NCI-H1092 (cell line): ENCODE results near the gene TNS3.
"Not testable (repeated sequence)": the region's sequence is repeated elsewhere in the genome, so short reads cannot be mapped to it uniquely, and the experiment has no call there.

Experiments used
- DNase-seq: peaks from one replicate; lab custom pipeline; 2025; lab: John Stamatoyannopoulos, UW

The TNS3 gene

DNA sequence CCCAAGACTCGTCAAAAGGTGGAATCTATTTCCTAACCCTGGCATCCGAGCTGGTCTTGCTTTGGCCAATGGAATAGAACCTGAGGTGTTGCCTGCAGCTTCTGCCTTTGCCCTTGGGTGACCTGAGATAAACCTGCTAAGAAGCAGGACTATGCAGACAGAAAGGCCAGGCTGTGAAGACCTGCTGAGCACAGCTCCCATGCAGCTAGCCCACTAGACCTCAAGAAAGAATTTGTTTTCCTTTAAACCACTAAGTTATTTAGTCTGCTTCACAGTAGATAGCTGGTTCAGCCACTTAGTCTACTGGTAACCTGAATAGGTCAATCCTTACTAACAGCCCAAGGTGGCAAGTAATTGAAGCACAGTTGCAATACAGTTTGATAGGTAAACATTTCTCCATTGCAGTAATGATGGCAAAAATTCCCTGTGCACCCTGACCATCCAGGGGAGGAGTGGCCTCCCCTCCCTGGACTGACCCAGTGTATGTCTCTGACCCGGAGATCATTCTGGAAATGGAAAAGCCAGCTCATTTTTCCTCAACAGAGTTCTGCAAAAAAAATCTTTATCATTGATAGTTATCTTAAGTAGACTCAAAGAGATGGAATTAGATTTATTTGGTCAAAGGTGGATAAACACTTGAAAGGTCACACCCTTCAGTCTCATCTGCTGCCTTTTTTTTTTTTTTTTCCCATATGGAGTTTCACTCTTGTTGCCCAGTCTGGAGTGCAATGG is 20.0 kb downstream of the TNS3 start:
- DNase-seq = no peak

DNA sequence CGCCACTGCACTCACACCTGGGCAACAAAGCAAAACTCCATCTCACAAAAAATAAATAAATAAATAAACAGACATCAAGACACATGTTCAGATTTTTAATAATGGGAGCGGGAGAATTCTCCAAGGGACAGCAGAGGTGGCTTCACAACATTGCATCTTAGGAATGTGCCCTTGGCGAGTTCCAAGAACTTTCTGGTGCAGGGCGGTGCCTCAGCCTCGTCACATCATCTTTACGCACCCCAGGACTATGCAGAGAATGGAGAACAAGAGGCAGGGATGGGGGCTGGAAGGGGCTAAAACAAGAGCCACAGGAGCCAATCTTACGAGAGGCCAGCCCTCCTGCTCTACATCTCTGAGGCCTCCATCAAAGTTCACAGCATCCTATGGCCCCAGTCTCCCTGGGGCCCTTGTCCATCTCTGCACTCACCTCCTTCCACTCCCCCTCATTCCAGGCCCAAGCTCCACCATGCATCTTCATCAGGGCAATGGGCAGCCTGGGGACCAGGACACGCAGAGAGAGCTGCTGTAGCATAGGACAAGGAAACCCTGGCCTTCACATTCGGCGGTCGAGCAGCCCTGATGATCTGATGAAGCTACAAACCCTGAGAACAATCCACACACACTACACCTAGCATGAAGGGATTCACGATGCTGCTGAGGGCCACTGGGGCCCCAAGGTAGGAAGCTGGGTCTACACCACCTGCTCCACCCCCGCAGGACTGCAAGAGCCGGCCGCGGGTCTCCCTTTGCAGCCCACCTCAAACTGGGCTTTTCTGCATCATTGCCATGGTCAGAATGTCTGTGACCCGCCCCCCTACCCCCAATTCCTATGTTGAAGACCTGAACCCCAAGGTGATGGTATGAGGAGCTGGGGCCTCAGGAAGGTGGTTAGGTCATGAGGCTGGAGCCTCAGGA is 22.3 kb downstream of the TNS3 start:
- DNase-seq = no peak

- DNase-seq = no peak
Measured at GRCh38 chr7:47557694-47558670, 23.9 kb downstream of the TNS3 start.

- DNase-seq = no peak
Measured at GRCh38 chr7:47557317-47557693, 24.6 kb downstream of the TNS3 start.

DNA sequence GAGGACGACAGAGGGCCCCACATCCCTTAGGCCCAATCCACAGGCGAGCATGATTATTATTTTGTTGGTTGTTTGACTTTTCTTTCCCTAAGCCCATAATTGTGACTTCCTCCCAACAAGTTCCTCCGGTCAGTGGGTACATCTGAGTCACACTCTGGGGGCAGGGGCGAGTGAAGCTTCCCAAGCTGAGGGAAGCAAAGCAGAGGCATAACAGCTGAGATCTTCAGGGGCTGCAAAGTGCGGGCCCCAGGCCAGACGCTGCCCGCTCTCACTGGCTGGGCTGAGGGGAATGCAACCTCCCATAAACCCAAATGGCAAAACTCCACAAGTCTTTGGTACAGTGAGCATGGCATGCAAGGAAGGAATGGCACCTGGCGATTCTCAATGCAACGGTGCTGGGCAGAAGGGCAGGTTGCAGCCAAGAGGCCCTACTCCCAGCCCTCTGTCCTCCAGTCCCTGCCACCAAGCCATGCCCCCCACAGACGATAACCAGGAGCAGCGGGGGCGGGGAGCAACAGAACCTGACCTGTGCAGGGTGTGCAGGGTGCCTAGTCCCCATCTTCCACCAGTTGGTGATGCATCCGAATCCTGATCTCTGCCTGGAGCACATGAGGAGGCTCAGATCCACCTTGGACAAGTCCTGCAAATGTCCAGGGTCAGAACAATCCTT is 25.3 kb downstream of the TNS3 start:
- DNase-seq = no peak

DNA sequence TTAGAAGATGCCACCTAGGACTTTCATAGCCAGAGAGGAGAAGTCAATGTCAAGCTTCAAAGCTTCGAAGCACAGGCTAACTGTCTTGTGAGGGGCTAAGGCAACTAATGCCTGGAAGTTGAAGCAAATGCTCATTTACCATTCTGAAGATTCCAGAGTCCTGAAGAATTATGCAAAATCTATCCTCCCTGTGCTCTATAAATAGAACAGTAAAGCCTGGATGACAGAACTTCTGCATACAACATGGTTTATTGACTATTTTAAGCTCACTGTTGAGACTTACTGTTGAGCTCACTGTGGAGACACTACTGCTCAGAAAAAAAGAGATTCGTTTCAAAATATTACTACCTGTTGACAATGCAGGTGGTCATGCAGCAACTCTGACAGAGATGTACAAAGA is 28.6 kb downstream of the TNS3 start:
- no peak for DNase-seq

GRCh38 chr7:47552621-47553020 is 29.3 kb downstream of the TNS3 start:
- no peak for DNase-seq

- no peak for DNase-seq
Measured at GRCh38 chr7:47551668-47552440, 30.1 kb downstream of the TNS3 start.

DNA sequence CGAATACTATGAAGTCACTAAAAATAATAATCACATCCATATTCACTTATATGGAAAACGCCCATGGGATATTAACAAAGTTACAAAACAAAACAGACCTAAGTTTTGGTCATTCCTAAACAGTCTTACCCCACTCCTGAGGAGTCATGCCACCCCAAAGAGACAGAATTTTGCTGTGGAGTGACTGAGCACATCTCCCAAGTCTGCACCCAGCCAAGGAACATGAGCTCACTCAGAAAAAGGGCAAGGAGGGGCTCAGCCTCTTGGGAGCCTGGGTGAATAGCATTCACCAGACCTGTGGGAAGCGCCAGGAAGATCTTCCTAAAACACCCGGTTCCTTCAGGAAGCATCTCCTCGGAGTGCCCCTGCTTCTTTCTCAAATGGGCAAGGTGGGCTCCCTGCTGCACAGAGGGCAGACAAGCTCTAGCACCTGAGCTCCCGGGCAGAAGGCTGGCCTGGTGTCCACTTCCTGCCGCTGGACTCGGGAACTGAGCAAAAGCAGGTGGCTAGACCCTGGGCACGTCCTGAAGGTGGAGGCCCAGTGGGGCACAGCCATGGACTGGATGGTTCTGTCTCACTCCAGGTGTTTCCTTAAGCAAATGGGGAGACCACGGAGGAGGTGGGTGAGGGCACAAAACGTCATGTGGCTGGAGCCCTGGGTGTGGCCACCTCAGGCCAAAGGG is 31.0 kb downstream of the TNS3 start:
- no peak for DNase-seq

GRCh38 chr7:47549916-47550315 is 32.0 kb downstream of the TNS3 start:
- DNase-seq = no peak

GRCh38 chr7:47549397-47549796 is 32.5 kb downstream of the TNS3 start:
- no peak for DNase-seq

- DNase-seq = no peak
Measured at GRCh38 chr7:47548546-47548945, 33.4 kb downstream of the TNS3 start.

GRCh38 chr7:47546733-47547494 is 35.0 kb downstream of the TNS3 start:
- DNase-seq = no peak

GRCh38 chr7:47546171-47546570 is 35.7 kb downstream of the TNS3 start:
- DNase-seq = no peak

DNA sequence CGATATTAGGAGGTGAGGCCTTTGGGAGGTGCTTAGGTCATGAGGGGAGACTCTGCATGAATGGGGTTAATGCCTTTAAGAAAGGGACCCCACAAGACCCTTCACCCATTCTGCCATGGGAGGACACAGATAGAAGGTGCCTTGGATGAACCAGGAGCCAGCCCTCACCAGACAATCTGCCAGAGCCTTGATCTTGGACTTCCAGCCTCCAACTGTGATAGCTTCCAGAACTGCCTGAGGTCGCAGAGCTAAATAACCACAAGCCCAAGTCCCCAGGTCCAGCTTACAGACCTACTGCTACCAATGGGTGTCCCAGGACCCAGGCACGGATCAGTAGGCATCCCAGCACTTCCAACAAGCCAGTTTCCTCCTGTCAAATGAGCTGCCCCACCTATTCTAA is 37.5 kb downstream of the TNS3 start:
- DNase-seq = no peak

DNA sequence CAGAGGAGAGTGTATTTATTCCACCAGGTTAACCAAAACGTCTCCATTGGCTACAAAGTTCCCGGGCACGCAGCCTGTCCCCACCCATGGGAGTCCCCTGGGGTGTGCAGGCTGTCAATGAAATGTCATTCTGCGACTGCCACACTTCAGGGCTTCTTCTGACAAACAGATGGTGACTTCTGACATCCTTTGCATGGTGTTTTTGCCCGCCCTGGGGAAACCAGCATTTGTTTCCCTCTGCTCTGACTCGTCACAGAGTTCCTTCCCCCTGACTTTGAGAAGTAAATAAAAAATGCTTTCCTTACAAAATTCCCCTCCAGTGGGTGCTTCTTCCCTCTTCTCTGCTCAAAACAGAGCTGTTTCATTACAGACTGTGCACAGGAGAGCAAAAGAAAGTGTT is 38.2 kb downstream of the TNS3 start:
- DNase-seq = no peak

- no peak for DNase-seq
Measured at GRCh38 chr7:47543056-47543455, 38.9 kb downstream of the TNS3 start.

- DNase-seq = no peak
Measured at GRCh38 chr7:47542051-47542450, 39.9 kb downstream of the TNS3 start.

- DNase-seq = not testable (repeated sequence)
Measured at GRCh38 chr7:47541485-47541884, 40.4 kb downstream of the TNS3 start.
